IPS-18a (cell line): ENCODE results near the gene POLR3GL.

Experiments used
- H3K27ac ChIP-seq: one replicate; pipeline ENCODE4 v1.5.1; 2013; ENCODE audit warnings: low read length
- H3K27me3 ChIP-seq: one replicate; pipeline ENCODE4 v1.6.1; 2013; ENCODE audit warnings: mild to moderate bottlenecking, low read length; ENCODE audit not compliant: control insufficient read depth, insufficient read depth
- H3K36me3 ChIP-seq: one replicate; pipeline ENCODE4 v1.6.1; 2013; ENCODE audit warnings: low read depth, low read length; ENCODE audit not compliant: control insufficient read depth
- H3K4me1 ChIP-seq: one replicate; pipeline ENCODE4 v1.6.1; 2013; ENCODE audit warnings: low read depth, low read length; ENCODE audit not compliant: control insufficient read depth
- H3K4me3 ChIP-seq: one replicate; pipeline ENCODE4 v1.5.1; 2013; ENCODE audit warnings: low read length
- H3K9ac ChIP-seq: one replicate; pipeline ENCODE4 v1.6.1; 2013; ENCODE audit warnings: mild to moderate bottlenecking, low read length, moderate library complexity
- H3K9me3 ChIP-seq: one replicate; pipeline ENCODE4 v1.6.1; 2013; ENCODE audit warnings: low read depth, low read length; ENCODE audit not compliant: control insufficient read depth

The POLR3GL gene

DNA sequence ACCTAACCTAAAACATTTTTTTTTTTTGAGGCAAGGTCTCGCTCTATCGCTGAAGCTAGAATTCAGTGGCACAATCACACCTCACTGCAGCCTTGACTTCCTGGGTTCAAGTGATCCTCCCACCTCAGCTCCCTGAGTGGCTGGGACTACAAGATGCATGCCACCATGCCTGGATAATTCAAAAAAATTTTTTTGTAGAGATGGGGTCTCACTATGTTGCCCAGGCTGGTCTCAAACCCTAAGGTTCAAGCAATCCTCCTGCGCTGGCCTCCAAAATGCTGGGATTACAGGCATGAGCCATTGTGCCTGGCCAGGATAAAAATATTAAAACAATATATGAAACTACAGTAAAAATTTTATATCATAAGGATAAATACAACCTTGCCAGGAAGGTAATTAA, 11.6 kb upstream of the POLR3GL start:
- Histone ChIP-seq H3K27me3 (peaks cover 29% of the 10 kb centered on the region), H3K9ac (no peak overlapping the region), H3K4me3 (no peak overlapping the region), H3K27ac (no peak overlapping the region), H3K9me3 (no peaks in the 10 kb centered on the region), H3K4me1 (peaks cover 9% of the 10 kb centered on the region), H3K36me3 (no peaks in the 10 kb centered on the region)

DNA sequence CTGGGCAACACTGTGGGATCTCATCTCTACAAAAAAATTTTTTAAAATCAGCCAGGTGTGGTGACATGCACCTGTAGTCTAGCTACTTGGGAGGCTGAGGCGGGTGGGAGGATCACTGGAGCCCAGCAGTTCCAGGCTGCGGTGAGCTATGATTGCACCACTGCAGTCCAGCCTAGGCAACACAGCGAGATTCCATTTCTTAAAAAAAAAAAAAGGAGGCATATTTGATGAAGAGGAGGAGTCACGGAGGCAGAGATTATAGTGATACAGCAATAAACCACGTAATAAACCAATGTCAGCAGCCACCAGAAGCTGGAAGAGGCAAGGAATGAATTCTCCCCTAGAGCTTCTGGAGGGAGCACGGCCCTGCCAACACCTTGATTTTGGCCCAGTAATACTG, 10.6 kb upstream of the POLR3GL start:
- H3K27me3 ChIP-seq: peaks cover 36% of the 10 kb centered on the region
- no peak overlapping the region for H3K27ac ChIP-seq

DNA sequence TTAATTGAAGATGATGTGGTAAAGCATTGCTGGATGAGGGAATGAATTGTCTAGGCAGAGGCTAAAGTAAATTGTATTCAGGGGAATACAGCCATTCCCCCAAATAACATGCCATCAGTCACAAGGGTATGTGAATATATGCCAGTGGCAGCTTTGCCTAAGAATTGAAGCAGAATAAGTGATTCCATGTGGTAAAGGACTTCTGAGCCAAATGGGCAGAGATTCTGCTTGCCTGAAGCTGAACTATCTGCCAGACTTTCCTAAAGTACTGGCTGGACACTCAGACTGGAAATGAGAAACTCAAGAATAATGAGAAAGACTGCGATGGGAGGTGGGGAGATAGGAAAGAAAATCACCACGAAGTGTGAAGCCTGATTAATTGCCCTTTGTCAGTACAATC, 9.1 kb upstream of the POLR3GL start:
- H3K36me3 ChIP-seq: no peaks in the 10 kb centered on the region
- peaks cover 51% of the 10 kb centered on the region for H3K27me3 ChIP-seq
- H3K9me3 ChIP-seq: no peaks in the 10 kb centered on the region
- peaks cover 12% of the 10 kb centered on the region for H3K4me1 ChIP-seq
- no peak overlapping the region for H3K27ac ChIP-seq
- no peak overlapping the region for H3K4me3 ChIP-seq
- no peak overlapping the region for H3K9ac ChIP-seq

More for the DNA sequence above, 10.6 kb upstream of the POLR3GL start:
- peaks cover 12% of the 10 kb centered on the region for H3K4me1 ChIP-seq
- H3K9me3 ChIP-seq: no peaks in the 10 kb centered on the region
- no peak overlapping the region for H3K4me3 ChIP-seq
- no peaks in the 10 kb centered on the region for H3K36me3 ChIP-seq
- H3K9ac ChIP-seq: no peak overlapping the region

DNA sequence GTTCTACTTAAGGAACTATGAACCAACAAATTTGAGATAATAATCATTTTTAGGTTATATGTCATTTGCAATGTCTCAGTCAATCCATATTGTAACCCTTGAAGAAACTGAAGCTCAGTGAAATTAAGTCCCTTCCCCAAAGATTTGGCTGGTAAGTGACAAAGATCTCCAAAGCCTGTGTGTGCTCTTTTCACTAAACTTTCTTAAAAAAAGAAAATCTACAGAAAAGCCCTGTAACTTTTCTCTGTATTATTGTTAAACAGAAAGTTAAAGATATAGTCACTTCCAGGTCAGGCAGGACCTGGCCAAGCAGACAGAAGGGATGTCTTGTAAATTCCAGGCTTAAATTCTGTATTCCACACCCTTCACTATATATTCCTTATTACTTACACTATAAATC, 8.1 kb upstream of the POLR3GL start:
- Histone ChIP-seq H3K9me3 (no peaks in the 10 kb centered on the region), H3K4me1 (peaks cover 12% of the 10 kb centered on the region), H3K36me3 (no peaks in the 10 kb centered on the region), H3K9ac (no peak overlapping the region), H3K27me3 (peaks cover 58% of the 10 kb centered on the region), H3K27ac (no peak overlapping the region), H3K4me3 (peak overlapping the region; percentile 69)

DNA sequence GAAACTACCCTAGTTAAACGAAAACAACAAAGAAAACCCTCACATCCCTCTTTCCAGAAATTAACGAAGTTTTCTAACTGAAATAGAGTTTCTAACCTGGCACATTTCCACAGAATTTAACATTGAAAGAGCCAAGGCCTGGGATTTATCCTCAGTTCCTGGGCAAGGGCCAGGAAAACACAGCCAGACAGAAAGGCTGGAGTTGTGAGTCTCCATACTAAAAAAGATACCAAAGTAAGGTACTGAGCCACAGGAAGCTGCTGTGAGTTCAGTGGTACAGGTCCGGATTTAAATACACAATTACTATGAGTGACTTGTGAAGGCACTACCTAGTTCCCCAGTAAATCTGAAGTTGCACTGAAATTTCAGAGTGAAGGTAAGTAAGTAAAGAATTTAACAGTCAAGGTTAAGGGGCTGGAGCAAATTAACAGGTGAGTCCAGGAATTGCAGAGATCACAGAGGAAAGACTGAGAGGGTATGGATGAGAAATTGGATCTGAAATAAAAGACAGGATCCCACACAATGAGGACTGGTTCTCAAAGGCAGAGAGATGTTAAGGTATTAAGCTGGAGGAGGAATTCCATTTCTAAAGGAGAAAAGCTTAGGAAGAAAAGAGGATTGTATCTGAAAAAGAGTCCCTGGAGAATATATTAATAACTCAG, 7.6 kb upstream of the POLR3GL start:
- Histone ChIP-seq H3K4me1 (peaks cover 12% of the 10 kb centered on the region), H3K4me3 (peak overlapping the region; percentile 69), H3K27me3 (peaks cover 63% of the 10 kb centered on the region), H3K9me3 (no peaks in the 10 kb centered on the region), H3K27ac (no peak overlapping the region), H3K9ac (peak overlapping the region; percentile 26), H3K36me3 (no peaks in the 10 kb centered on the region)

DNA sequence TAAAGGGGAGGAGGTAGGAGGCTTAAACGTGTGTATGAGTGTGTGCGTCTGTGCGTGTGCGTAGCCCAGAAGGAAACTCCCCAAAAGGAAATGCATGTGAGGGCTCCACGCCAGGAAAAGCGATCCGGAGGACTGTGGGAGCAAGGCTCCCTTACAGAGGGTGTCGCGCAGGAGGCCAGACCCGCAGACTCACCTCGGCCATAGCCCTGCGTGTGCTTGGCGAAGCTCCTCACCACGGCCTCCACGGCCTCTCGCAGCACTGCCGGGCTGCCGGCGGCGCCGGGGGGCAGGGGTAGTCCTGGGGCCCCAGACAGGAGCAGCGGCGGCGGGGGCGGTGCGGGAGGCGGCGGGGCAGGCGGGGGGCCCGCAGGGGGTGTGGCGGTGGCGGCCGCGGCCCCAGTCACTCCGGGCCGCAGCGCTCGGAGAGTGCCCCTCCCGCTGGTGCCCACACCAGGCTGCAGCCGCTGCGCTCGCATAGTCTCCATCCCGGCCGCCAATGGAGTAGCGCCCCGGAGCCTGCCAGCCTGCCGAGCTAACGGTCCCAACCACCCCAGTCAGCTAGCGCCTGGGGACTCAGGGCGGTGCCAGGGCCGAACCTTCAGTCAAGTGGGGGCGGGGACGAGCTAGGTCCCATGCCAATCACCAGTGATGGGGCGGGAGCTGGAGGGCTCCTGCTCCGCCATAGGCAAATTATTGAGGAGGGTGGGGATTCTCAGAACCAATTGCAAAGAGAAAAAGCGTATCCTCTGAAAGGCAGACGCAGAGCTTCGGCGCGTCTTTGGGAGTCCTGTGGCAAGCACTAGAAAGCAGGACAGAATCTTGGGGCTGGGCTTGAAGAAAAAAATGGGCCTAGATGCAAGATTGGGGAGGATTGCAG, 6.8 kb upstream of the POLR3GL start, which contains the start of gene LIX1L:
Gene LIX1L, minus strand, starts transcription at position 575 of the 877 bp plus-strand sequence. Its CDS starts 90 bp downstream, at position 485.
- Histone ChIP-seq H3K27me3 (peaks cover 71% of the 10 kb centered on the region), H3K36me3 (no peaks in the 10 kb centered on the region), H3K9ac (peak within 1 kb of the TSS; percentile 26), H3K9me3 (no peaks in the 10 kb centered on the region), H3K4me3 (peak within 1 kb of the TSS; percentile 69), H3K27ac (no peak within 1 kb of the TSS), H3K4me1 (peaks cover 12% of the 10 kb centered on the region)

DNA sequence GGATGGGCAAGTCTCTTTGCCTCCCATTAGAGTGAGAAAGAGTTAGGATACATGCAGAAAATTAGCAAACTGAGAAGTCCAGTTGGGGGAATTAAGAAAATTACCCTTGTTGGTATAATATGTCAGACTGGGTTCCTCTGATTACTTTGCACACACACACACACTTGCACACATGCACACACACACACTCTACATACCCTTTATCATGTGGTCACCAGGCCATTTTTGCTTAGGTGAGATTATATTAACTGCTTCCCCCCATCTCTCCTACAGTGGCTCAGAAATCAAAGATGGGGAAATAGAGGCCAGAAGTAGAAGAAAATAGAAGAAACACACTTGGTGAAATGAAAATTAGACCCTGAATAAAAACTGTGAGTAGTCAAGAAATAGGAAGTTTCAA, 5.8 kb upstream of the POLR3GL start:
- Histone ChIP-seq H3K4me1 (peaks cover 16% of the 10 kb centered on the region), H3K36me3 (no peaks in the 10 kb centered on the region), H3K9ac (no peak overlapping the region), H3K27me3 (peaks cover 81% of the 10 kb centered on the region), H3K9me3 (no peaks in the 10 kb centered on the region), H3K27ac (no peak overlapping the region), H3K4me3 (no peak overlapping the region)

DNA sequence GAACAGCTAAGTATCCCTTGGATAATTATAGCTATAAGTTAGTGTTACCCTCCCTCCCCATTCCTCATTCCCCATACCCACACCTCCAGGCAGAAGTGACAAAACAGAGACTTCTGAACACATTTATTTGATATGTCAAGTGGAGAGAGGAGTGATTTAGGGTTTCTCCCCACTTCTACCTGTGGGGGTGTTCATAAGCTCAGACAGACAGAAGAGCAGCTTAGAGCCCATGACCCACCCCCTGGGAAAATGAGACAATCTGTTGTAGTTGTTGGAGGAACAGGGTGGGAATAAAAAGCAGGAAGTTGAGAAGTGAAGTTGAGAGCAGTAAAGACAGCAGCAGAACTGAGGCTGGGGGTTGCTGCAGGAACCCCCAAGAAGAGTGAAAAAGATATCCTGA, 5.2 kb upstream of the POLR3GL start:
- Histone ChIP-seq H3K4me1 (peaks cover 20% of the 10 kb centered on the region), H3K27me3 (peaks cover 87% of the 10 kb centered on the region), H3K36me3 (no peaks in the 10 kb centered on the region), H3K9ac (no peak overlapping the region), H3K27ac (no peak overlapping the region), H3K4me3 (no peak overlapping the region), H3K9me3 (no peaks in the 10 kb centered on the region)

DNA sequence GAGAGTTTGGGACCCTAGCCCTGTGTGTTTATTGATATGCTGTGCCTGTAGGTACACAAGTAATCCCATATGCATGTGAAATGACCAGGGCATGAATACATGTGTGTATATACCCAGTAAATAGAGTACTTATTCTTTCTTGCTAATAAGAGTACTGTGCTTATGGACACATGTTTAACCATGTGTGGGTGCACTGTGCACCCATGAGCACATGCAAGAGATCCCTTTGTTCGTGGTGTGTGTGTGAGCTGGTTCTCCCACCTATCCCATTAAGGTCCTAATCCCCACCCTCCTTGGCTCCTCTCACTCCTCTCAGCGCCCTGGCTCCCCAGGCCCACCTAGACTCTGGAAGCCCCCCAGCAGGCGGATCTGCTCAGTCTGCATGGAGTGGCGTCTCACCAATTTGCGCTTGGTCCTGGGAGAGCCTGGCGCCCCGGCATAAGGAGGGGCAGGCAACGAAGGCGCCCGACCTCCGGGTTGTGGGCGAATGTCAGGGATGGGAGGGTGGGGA, 4.5 kb upstream of the POLR3GL start:
- no peaks in the 10 kb centered on the region for H3K36me3 ChIP-seq
- H3K9ac ChIP-seq: no peak overlapping the region
- peaks cover 21% of the 10 kb centered on the region for H3K4me1 ChIP-seq
- peak overlapping the region; percentile 84 for H3K4me3 ChIP-seq
- H3K27ac ChIP-seq: no peak overlapping the region
- H3K27me3 ChIP-seq: peaks cover 83% of the 10 kb centered on the region
- H3K9me3 ChIP-seq: no peaks in the 10 kb centered on the region

DNA sequence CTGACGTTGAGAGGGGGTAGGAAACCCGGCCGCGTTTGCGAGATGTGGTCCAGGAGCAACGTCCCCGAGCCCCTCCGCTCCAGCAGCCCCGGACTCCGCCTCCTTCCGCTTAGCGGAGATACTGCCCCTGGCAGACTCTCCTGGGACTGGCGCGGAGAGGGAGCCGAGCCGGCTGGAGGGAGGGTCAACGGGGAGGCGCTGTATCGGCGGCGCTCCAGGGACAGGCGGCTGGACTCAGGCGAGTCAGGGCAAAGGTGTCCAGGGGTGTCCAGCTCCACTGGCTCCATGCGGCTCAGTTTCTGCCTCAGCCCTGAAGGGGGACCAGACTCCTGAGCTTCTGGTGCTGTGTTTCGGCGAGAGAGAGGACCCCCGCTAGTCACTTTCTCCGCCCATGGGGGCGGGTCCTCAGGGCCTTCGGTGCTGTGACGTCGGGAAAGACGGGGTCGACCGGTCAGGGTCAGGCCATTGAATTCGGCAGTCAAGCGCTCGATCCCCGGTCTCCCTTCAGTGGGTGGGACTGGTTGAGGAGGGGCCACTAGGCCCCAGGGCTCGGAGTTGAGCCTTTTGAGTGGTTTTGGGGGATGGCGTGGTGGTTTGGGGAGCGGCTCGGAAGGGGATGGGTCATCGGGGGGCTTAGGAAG, 3.9 kb upstream of the POLR3GL start:
- Histone ChIP-seq H3K27ac (no peak overlapping the region), H3K36me3 (no peaks in the 10 kb centered on the region), H3K9ac (peak overlapping the region; percentile 6), H3K4me1 (peaks cover 23% of the 10 kb centered on the region), H3K27me3 (peaks cover 77% of the 10 kb centered on the region), H3K4me3 (peak overlapping the region; percentile 84), H3K9me3 (no peaks in the 10 kb centered on the region)

DNA sequence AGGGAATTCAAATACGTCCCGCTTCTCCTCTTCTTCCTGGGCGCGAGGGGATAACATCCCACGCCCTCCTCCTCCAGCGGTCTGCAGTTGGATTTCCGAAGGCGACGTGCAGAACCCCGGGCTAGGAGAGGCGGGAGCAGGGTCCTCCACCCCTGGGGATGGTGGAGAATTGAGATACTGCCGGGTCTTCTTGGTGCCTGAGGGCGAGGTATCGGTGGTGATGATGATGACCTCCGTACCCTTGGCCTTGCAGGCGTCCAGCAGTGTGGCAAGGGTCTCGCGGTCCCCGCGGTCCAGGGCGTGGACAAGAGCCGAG, 3.4 kb upstream of the POLR3GL start:
- no peak overlapping the region for H3K27ac ChIP-seq
- H3K9me3 ChIP-seq: no peaks in the 10 kb centered on the region
- peaks cover 23% of the 10 kb centered on the region for H3K4me1 ChIP-seq
- no peaks in the 10 kb centered on the region for H3K36me3 ChIP-seq
- peak overlapping the region; percentile 6 for H3K9ac ChIP-seq
- peak overlapping the region; percentile 84 for H3K4me3 ChIP-seq
- peaks cover 73% of the 10 kb centered on the region for H3K27me3 ChIP-seq
